ENCODE results near the gene ROBO4.

ROBO4 gene

DNA sequence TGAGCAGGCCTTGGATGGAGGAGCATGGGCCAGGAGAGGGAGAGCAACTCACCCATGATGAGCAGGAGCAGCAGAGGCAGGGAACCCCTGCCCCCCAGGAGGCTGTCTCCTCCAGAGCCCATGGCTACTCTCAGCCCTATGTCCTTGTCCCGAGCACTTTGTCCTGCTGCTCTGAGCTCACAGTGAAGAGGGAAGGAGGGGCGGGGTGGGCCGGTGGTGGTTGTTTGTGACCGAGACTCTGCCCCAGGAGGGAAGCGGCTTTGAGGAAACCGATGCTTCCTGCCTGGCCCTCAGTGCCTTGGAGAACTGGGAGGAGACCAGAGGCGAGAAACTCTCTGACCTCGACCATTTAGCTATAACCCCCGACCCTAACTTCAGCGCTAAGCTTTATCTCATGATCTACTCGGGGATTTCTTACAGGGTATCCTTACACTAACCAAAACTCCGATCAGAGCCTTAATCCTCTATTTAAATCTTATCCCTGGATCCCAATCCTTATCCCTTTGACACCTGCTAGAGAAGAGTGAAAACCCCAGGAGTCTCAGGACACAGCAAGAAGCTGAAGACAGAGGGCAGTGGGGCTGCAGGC, at the start of gene ROBO4:
ROBO4 (minus strand) TSS at position 192 of the 589 bp plus-strand sequence; CDS start at position 122, 70 bp downstream.
- no peaks in the 10 kb centered on the region for H3K9me3 ChIP-seq (ENCODE audit: insufficient read depth, low read length)
- peaks cover 7% of the 10 kb centered on the region for H3K4me1 ChIP-seq (ENCODE audit: insufficient read depth, insufficient read length)
- DNase-seq (ENCODE audit: low read depth, low spot score), result no peak
- no peak within 1 kb of the TSS for H3K4me3 ChIP-seq (ENCODE audit: insufficient read length, low read depth)
- no peak for TF ChIP-seq ZNF274 (IDR thresholded peaks at IDR 0.05; ENCODE audit: low read depth, low read length)
- H3K36me3 ChIP-seq (ENCODE audit: insufficient read depth, insufficient read length, low read length), result no peaks in the 10 kb centered on the region
- no peaks in the 10 kb centered on the region for H3K27me3 ChIP-seq (ENCODE audit: insufficient read depth, insufficient read length)
- no peak within 1 kb of the TSS for H3K9ac ChIP-seq (ENCODE audit: insufficient read length, low read depth)

DNA sequence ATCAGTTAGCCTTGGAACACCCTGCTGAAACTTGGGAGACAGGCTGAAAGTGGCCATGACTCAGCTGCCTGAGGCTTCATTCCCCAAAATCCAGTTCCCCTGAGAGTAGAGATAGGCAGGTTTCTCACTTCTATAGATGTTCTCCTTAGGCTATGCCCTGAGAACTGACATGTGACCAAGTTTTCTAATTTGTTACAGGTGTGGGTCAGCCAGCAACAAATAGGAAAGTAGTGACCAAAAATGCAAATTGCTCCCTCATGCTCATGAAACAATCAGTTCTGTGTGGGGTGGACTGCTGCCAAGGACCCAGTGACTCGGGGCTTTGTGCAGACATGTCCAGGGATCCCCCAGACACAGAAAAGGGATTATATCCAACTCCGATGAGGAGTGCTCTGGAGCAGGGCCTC, 49.1 kb upstream of the ROBO4 start:
- H3K27me3 ChIP-seq (ENCODE audit: insufficient read depth, insufficient read length), result no peaks in the 10 kb centered on the region
- H3K36me3 ChIP-seq (ENCODE audit: insufficient read depth, insufficient read length, low read length), result no peaks in the 10 kb centered on the region
- no peaks in the 10 kb centered on the region for H3K9me3 ChIP-seq (ENCODE audit: insufficient read depth, low read length)
- no peak overlapping the region for H3K4me3 ChIP-seq (ENCODE audit: insufficient read length, low read depth)
- H3K4me1 ChIP-seq (ENCODE audit: insufficient read depth, insufficient read length), result no peaks in the 10 kb centered on the region
- H3K9ac ChIP-seq (ENCODE audit: insufficient read length, low read depth), result no peak overlapping the region
- no peak for TF ChIP-seq YY1 (IDR thresholded peaks at IDR 0.05; ENCODE audit: insufficient read depth, insufficient read length)
- TF ChIP-seq ZNF274 (IDR thresholded peaks at IDR 0.05; ENCODE audit: low read depth, low read length), result no peak
- no peak for TF ChIP-seq SUZ12 (IDR thresholded peaks at IDR 0.05; ENCODE audit: extremely low read depth, insufficient read depth, insufficient read length)
- no peak for DNase-seq (ENCODE audit: low read depth, low spot score)

DNA sequence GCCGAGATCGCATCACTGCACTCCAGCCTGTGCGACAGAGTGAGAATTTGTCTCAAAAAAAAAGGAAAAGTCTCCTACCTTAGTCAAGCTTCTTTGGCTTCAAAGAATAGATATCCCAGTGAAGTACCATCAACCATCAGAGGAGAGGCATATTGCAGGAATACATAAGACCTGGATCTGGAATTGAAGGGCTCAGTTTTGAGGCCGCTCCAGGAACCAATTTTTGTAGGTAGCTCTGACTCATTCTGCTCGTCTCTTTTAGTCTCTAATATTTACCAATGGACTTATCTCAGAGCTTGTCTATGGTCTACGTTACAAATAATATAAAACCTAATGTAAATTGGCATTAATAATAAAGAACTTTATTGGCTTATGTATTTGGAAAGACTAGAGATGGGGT, 48.2 kb upstream of the ROBO4 start:
- no peaks in the 10 kb centered on the region for H3K27me3 ChIP-seq (ENCODE audit: insufficient read depth, insufficient read length)
- TF ChIP-seq ZNF274 (IDR thresholded peaks at IDR 0.05; ENCODE audit: low read depth, low read length) (no peak), SUZ12 (IDR thresholded peaks at IDR 0.05; ENCODE audit: extremely low read depth, insufficient read depth, insufficient read length) (no peak), YY1 (IDR thresholded peaks at IDR 0.05; ENCODE audit: insufficient read depth, insufficient read length) (no peak)
- no peak overlapping the region for H3K9ac ChIP-seq (ENCODE audit: insufficient read length, low read depth)
- H3K36me3 ChIP-seq (ENCODE audit: insufficient read depth, insufficient read length, low read length), result no peaks in the 10 kb centered on the region
- no peaks in the 10 kb centered on the region for H3K4me1 ChIP-seq (ENCODE audit: insufficient read depth, insufficient read length)
- no peak overlapping the region for H3K4me3 ChIP-seq (ENCODE audit: insufficient read length, low read depth)
- no peak for DNase-seq (ENCODE audit: low read depth, low spot score)
- H3K9me3 ChIP-seq (ENCODE audit: insufficient read depth, low read length), result no peaks in the 10 kb centered on the region

DNA sequence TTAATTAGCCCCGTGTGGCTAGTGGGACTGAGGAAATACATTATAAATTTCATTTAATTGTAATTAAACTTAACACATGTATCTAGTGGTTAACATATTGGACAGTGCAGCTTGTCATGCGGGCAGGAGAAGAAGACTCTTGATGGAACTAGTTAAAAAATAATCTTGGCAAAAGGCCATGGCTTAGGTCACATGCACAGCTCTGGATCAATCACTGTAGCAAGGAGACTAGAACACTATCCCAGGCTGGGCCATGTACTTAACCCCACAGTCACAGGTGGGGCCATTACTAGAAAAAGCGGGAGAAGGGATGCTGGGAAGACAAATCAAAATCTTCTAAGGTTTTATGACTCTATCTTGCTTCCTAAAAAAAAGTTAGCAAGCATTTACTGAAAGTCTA, 46.9 kb upstream of the ROBO4 start:
- Histone ChIP-seq H3K4me1 (ENCODE audit: insufficient read depth, insufficient read length) (no peaks in the 10 kb centered on the region), H3K9me3 (ENCODE audit: insufficient read depth, low read length) (no peaks in the 10 kb centered on the region), H3K36me3 (ENCODE audit: insufficient read depth, insufficient read length, low read length) (no peaks in the 10 kb centered on the region), H3K9ac (ENCODE audit: insufficient read length, low read depth) (no peak overlapping the region), H3K27me3 (ENCODE audit: insufficient read depth, insufficient read length) (no peaks in the 10 kb centered on the region), H3K4me3 (ENCODE audit: insufficient read length, low read depth) (no peak overlapping the region)
- DNase-seq (ENCODE audit: low read depth, low spot score), result no peak
- TF ChIP-seq YY1 (IDR thresholded peaks at IDR 0.05; ENCODE audit: insufficient read depth, insufficient read length) (no peak), ZNF274 (IDR thresholded peaks at IDR 0.05; ENCODE audit: low read depth, low read length) (no peak), SUZ12 (IDR thresholded peaks at IDR 0.05; ENCODE audit: extremely low read depth, insufficient read depth, insufficient read length) (no peak)

DNA sequence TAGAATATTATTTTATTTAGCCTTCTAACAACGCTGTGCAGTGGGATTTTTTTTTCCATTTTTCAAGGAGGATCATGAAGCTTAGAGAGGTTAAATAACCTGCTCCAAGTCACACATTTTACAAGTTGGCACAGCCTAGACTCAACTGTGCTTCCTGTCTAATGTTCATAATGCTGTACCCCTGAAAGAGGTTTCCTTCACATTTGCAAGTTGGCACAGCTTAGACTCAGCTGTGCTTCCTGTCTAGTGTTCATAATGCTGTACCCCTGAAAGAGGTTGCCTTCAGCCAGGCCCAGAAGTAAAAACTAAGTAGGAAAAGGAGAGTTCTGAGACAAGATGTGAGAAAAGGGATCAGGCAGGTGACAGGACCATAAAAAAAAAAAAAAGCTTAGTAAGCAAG, 46.1 kb upstream of the ROBO4 start:
- Histone ChIP-seq H3K9me3 (ENCODE audit: insufficient read depth, low read length) (no peaks in the 10 kb centered on the region), H3K4me3 (ENCODE audit: insufficient read length, low read depth) (no peak overlapping the region), H3K4me1 (ENCODE audit: insufficient read depth, insufficient read length) (no peaks in the 10 kb centered on the region), H3K27me3 (ENCODE audit: insufficient read depth, insufficient read length) (no peaks in the 10 kb centered on the region), H3K9ac (ENCODE audit: insufficient read length, low read depth) (no peak overlapping the region), H3K36me3 (ENCODE audit: insufficient read depth, insufficient read length, low read length) (no peaks in the 10 kb centered on the region)
- no peak for TF ChIP-seq ZNF274 (IDR thresholded peaks at IDR 0.05; ENCODE audit: low read depth, low read length)
- no peak for TF ChIP-seq YY1 (IDR thresholded peaks at IDR 0.05; ENCODE audit: insufficient read depth, insufficient read length)
- TF ChIP-seq SUZ12 (IDR thresholded peaks at IDR 0.05; ENCODE audit: extremely low read depth, insufficient read depth, insufficient read length), result no peak
- DNase-seq (ENCODE audit: low read depth, low spot score), result no peak

- Histone ChIP-seq H3K9ac (ENCODE audit: insufficient read length, low read depth) (no peak overlapping the region), H3K27me3 (ENCODE audit: insufficient read depth, insufficient read length) (no peaks in the 10 kb centered on the region), H3K4me1 (ENCODE audit: insufficient read depth, insufficient read length) (no peaks in the 10 kb centered on the region), H3K36me3 (ENCODE audit: insufficient read depth, insufficient read length, low read length) (no peaks in the 10 kb centered on the region), H3K4me3 (ENCODE audit: insufficient read length, low read depth) (no peak overlapping the region), H3K9me3 (ENCODE audit: insufficient read depth, low read length) (no peaks in the 10 kb centered on the region)
- TF ChIP-seq ZNF274 (IDR thresholded peaks at IDR 0.05; ENCODE audit: low read depth, low read length) (no peak), SUZ12 (IDR thresholded peaks at IDR 0.05; ENCODE audit: extremely low read depth, insufficient read depth, insufficient read length) (no peak), YY1 (IDR thresholded peaks at IDR 0.05; ENCODE audit: insufficient read depth, insufficient read length) (no peak)
- no peak for DNase-seq (ENCODE audit: low read depth, low spot score)
Observed at GRCh38 chr11:124943254-124943616, 45.6 kb upstream of the ROBO4 start.

DNA sequence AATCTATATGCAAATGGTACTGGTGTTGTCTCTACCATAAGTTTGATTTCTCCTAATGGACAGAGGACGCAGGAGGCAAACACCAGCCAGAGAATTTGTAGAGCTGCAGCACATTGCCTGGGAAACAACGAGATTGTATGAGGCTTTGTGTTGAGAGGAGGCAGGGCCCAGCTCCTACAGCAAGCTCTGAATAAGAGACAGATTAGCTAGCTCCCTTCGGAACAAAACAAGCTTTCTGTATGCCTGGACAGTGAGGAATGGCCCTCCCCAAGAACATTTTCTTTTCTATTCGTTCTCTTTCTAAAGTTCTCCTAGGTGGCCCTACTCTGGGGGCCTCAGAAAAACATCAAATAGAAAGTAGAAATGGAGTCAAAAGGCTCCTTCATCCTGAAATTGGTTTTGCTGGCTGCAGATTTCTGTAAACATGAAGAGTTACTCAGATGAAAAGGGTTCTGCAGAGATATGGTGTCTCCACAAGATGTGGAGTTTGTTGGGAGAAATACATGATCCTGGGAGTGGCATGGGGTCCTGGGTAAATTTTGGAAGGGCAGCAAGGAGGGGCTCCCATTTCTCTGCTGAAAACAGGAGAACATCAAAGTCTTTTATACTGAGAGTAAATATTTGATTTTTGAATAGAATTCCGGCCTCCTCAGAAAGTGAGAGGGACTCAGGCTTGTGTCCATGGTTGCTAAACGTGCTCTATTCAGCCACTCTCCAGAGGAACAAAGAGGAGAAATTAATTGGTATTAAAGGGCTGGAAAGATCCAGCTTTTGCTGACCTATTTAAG, 45.0 kb upstream of the ROBO4 start:
- no peak overlapping the region for H3K9ac ChIP-seq (ENCODE audit: insufficient read length, low read depth)
- DNase-seq (ENCODE audit: low read depth, low spot score), result no peak
- TF ChIP-seq SUZ12 (IDR thresholded peaks at IDR 0.05; ENCODE audit: extremely low read depth, insufficient read depth, insufficient read length) (no peak), ZNF274 (IDR thresholded peaks at IDR 0.05; ENCODE audit: low read depth, low read length) (no peak), YY1 (IDR thresholded peaks at IDR 0.05; ENCODE audit: insufficient read depth, insufficient read length) (no peak)
- H3K4me1 ChIP-seq (ENCODE audit: insufficient read depth, insufficient read length), result no peaks in the 10 kb centered on the region
- no peaks in the 10 kb centered on the region for H3K27me3 ChIP-seq (ENCODE audit: insufficient read depth, insufficient read length)
- H3K9me3 ChIP-seq (ENCODE audit: insufficient read depth, low read length), result no peaks in the 10 kb centered on the region
- no peaks in the 10 kb centered on the region for H3K36me3 ChIP-seq (ENCODE audit: insufficient read depth, insufficient read length, low read length)
- no peak overlapping the region for H3K4me3 ChIP-seq (ENCODE audit: insufficient read length, low read depth)
